ENCODE results near the gene RETN. TPM values are rescaled to one million over a fixed set of nuclear protein-coding genes. Genes with fewer than 3 reads are reported as not detected.
"Not testable (repeated sequence)": the region's sequence is repeated elsewhere in the genome, so short reads cannot be mapped to it uniquely, and the experiment has no call there.

The RETN gene
- total and polyA plus RNA-seq, 2 donors (not counting 3 experiments of a cell fraction or from before 2014, with no cell fraction given), result not detected

GRCh38 chr19:7643629-7644549 is 25.0 kb upstream of the RETN start:
- BruUV-seq (replicated peaks), result not testable (repeated sequence)

GRCh38 chr19:7644550-7644877 is 24.3 kb upstream of the RETN start:
- H3K9me1 ChIP-seq (replicated peaks; ENCODE audit: control insufficient read depth, extremely low read depth, insufficient read depth, low read length), result no peaks in the 10 kb centered on the region
- POLR2A ChIA-PET, result no interaction called here
- no peak overlapping the region for H3K4me3 ChIP-seq (replicated peaks in 1 of 3; ENCODE audit: insufficient read depth in 1 of 3, low read depth in 1 of 3, low read length in 3 of 3)
- intact Hi-C loops (cut with micrococcal nuclease) (no loop called here), dilution Hi-C loops (cut with MboI; ENCODE audit: extremely low pct_ligation_motif_present, low sequenced_read_pairs) (no loop called here)
- no peak overlapping the region for H2AFZ ChIP-seq (ENCODE audit: low read depth, low read length)
- no peak overlapping the region for H3K27ac ChIP-seq (ENCODE audit: insufficient read depth, low read depth, low read length)
- H3K79me2 ChIP-seq (ENCODE audit: control insufficient read depth, insufficient read depth, low read length), result no peaks in the 10 kb centered on the region
- H3K9ac ChIP-seq (replicated peaks; ENCODE audit: extremely low read depth, insufficient read depth, low read length), result no peak overlapping the region
- no peaks in the 10 kb centered on the region for H4K20me1 ChIP-seq (replicated peaks; ENCODE audit: control insufficient read depth, extremely low read depth, insufficient read depth, low read length)
- CTCF ChIA-PET, result interaction anchor here (1.2 kb wide), 1 partner anchor 36 kb away, joined by 4 read pairs; the partner anchor contains the start of gene TRAPPC5
- no peaks in the 10 kb centered on the region for H3K9me3 ChIP-seq (replicated peaks; ENCODE audit: control insufficient read depth, insufficient read depth, low read length)
- H3K4me1 ChIP-seq (ENCODE audit: control insufficient read depth, extremely low read depth, insufficient read depth, low read length), result no peaks in the 10 kb centered on the region
- TF ChIP-seq, protein P1, sequence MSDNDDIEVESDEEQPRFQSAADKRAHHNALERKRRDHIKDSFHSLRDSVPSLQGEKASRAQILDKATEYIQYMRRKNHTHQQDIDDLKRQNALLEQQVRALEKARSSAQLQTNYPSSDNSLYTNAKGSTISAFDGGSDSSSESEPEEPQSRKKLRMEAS (IDR thresholded peaks at IDR 0.05; ENCODE audit: insufficient read depth, insufficient read length), result no peak
- TF ChIP-seq POLR2A (IDR thresholded peaks at IDR 0.05; ENCODE audit: low read depth, low read length) (no peak), MYC (IDR thresholded peaks at IDR 0.05; ENCODE audit: low read depth, low read length) (no peak), FOS (IDR thresholded peaks at IDR 0.05; ENCODE audit: borderline replicate concordance, insufficient read depth, low read length) (no peak), GATA2 (IDR thresholded peaks at IDR 0.05; ENCODE audit: insufficient read depth, insufficient read length, low read depth, low read length) (no peak), POLR2AphosphoS5 (IDR thresholded peaks at IDR 0.05; ENCODE audit: insufficient read depth, low read depth, low read length) (no peak), JUN (IDR thresholded peaks at IDR 0.05; ENCODE audit: borderline replicate concordance, insufficient read depth, insufficient read length, low read depth) (no peak), EZH2 (IDR thresholded peaks at IDR 0.05; ENCODE audit: borderline replicate concordance, low read depth, low read length, severe bottlenecking) (no peak)
- TF ChIP-seq, protein P2, sequence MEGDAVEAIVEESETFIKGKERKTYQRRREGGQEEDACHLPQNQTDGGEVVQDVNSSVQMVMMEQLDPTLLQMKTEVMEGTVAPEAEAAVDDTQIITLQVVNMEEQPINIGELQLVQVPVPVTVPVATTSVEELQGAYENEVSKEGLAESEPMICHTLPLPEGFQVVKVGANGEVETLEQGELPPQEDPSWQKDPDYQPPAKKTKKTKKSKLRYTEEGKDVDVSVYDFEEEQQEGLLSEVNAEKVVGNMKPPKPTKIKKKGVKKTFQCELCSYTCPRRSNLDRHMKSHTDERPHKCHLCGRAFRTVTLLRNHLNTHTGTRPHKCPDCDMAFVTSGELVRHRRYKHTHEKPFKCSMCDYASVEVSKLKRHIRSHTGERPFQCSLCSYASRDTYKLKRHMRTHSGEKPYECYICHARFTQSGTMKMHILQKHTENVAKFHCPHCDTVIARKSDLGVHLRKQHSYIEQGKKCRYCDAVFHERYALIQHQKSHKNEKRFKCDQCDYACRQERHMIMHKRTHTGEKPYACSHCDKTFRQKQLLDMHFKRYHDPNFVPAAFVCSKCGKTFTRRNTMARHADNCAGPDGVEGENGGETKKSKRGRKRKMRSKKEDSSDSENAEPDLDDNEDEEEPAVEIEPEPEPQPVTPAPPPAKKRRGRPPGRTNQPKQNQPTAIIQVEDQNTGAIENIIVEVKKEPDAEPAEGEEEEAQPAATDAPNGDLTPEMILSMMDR (IDR thresholded peaks at IDR 0.05; ENCODE audit: extremely low read depth in 1 of 2, insufficient read depth in 1 of 2, low read depth in 1 of 2, low read length in 2 of 2), result no peak
- no peaks in the 10 kb centered on the region for H3K36me3 ChIP-seq (ENCODE audit: control insufficient read depth in 2 of 2, extremely low read depth in 1 of 2, insufficient read depth in 2 of 2, low read length in 2 of 2)
- no peak for FAIRE-seq
- H3K27me3 ChIP-seq (ENCODE audit: control insufficient read depth in 2 of 2, insufficient read depth in 2 of 2, low read length in 2 of 2), result no peaks in the 10 kb centered on the region
- H3K4me2 ChIP-seq (ENCODE audit: insufficient read depth, low read length), result no peak overlapping the region
- BruUV-seq (replicated peaks), result no TSS peak
- no peak for DNase-seq (ENCODE audit: low read depth, low spot score)

More at GRCh38 chr19:7643629-7644549, 25.0 kb upstream of the RETN start:
- ChIA-PET CTCF (interaction anchor here (1.2 kb wide), 1 partner anchor 37 kb away, joined by 4 read pairs; the partner anchor contains the start of gene TRAPPC5), POLR2A (interaction anchor here (0.7 kb wide), 1 partner anchor 14 kb away, joined by 7 read pairs; no protein-coding TSS in a partner anchor)
- H4K20me1 ChIP-seq (replicated peaks; ENCODE audit: control insufficient read depth, extremely low read depth, insufficient read depth, low read length); H3K4me2 ChIP-seq (ENCODE audit: insufficient read depth, low read length); H3K27ac ChIP-seq (ENCODE audit: insufficient read depth, low read depth, low read length); H3K4me3 ChIP-seq (replicated peaks in 1 of 3; ENCODE audit: insufficient read depth in 1 of 3, low read depth in 1 of 3, low read length in 3 of 3); H3K79me2 ChIP-seq (ENCODE audit: control insufficient read depth, insufficient read depth, low read length); H3K27me3 ChIP-seq (ENCODE audit: control insufficient read depth in 2 of 2, insufficient read depth in 2 of 2, low read length in 2 of 2); dilution Hi-C loops (cut with MboI; ENCODE audit: extremely low pct_ligation_motif_present, low sequenced_read_pairs); H3K4me1 ChIP-seq (ENCODE audit: control insufficient read depth, extremely low read depth, insufficient read depth, low read length); H3K9me1 ChIP-seq (replicated peaks; ENCODE audit: control insufficient read depth, extremely low read depth, insufficient read depth, low read length); intact Hi-C loops (cut with micrococcal nuclease); FAIRE-seq; DNase-seq (ENCODE audit: low read depth, low spot score); H3K9ac ChIP-seq (replicated peaks; ENCODE audit: extremely low read depth, insufficient read depth, low read length); H3K36me3 ChIP-seq (ENCODE audit: control insufficient read depth in 2 of 2, extremely low read depth in 1 of 2, insufficient read depth in 2 of 2, low read length in 2 of 2); H2AFZ ChIP-seq (ENCODE audit: low read depth, low read length); H3K9me3 ChIP-seq (replicated peaks; ENCODE audit: control insufficient read depth, insufficient read depth, low read length): not testable (repeated sequence)

All from endothelial cell of umbilical vein (primary cell).